HepG2 (cell line): Measurements from ENCODE around the gene IGLON5. TPM values are rescaled to one million over a fixed set of nuclear protein-coding genes. Genes with fewer than 3 reads are reported as not detected.
A peak's percentile ranks its signal among the peaks of the same experiment; 100 is the strongest.

Source experiments
- AGO2 ChIP-seq: fragments of 200-400 bp; formaldehyde crosslinking; optimal IDR thresholded peaks from 2 replicates; pipeline ENCODE3; 2017; ENCODE audit warnings: mild to moderate bottlenecking, low read depth, low read length, moderate library complexity
- DNMT3B ChIP-seq: conservative IDR thresholded peaks from 2 replicates; pipeline ENCODE4 v1.6.1; 2016; ENCODE audit warnings: missing biosample characterization, control low read depth
- E2F5 ChIP-seq: sonication (generic); formaldehyde crosslinking; conservative IDR thresholded peaks from 2 replicates; pipeline ENCODE4 v1.4.0; 2020; ENCODE audit warnings: missing genetic modification reagents
- KDM3A ChIP-seq: IDR thresholded peaks from 2 replicates; pipeline ENCODE4 v1.6.1; 2018; ENCODE audit warnings: low read depth, missing compliant biosample characterization
- MED1 ChIP-seq: sonication (generic); formaldehyde crosslinking; IDR thresholded peaks from 2 replicates; pipeline ENCODE4 v1.4.0; 2020; ENCODE audit warnings: missing genetic modification reagents
- NBN ChIP-seq: fragments of 450-650 bp; conservative IDR thresholded peaks from 2 replicates; pipeline ENCODE4 v1.6.1; 2017
- PAXIP1 ChIP-seq: sonication (generic); formaldehyde crosslinking; conservative IDR thresholded peaks from 2 replicates; pipeline ENCODE4 v1.4.0; 2020; ENCODE audit warnings: mild to moderate bottlenecking, missing genetic modification reagents, moderate library complexity
- RBM22 ChIP-seq: fragments of 200-400 bp; formaldehyde crosslinking; optimal IDR thresholded peaks from 2 replicates; pipeline ENCODE3; 2017; ENCODE audit warnings: mild to moderate bottlenecking, low read length, moderate library complexity
- ZGPAT ChIP-seq: IDR thresholded peaks from 2 replicates; pipeline ENCODE4 v1.6.1; 2016; ENCODE audit warnings: mild to moderate bottlenecking
- ZNF136 ChIP-seq: sonication (generic); formaldehyde crosslinking; IDR thresholded peaks from 2 replicates; pipeline ENCODE4 v1.8.1; 2022; ENCODE audit warnings: low read depth, mild to moderate bottlenecking, moderate library complexity, missing genetic modification reagents
- ZNF317 ChIP-seq: sonication (generic); formaldehyde crosslinking; IDR thresholded peaks from 2 replicates; pipeline ENCODE4 v1.5.0; 2020; ENCODE audit warnings: mild to moderate bottlenecking, missing genetic modification reagents
- ZNF333 ChIP-seq: sonication (generic); formaldehyde crosslinking; IDR thresholded peaks from 2 replicates; pipeline ENCODE4 v1.4.0; 2020; ENCODE audit warnings: mild to moderate bottlenecking, missing genetic modification reagents, borderline replicate concordance
- ZNF562 ChIP-seq: sonication (generic); formaldehyde crosslinking; IDR thresholded peaks from 2 replicates; pipeline ENCODE4 v1.8.0; 2022; ENCODE audit warnings: missing genetic modification reagents, borderline replicate concordance
- ZNF629 ChIP-seq: sonication (generic); formaldehyde crosslinking; conservative IDR thresholded peaks from 2 replicates; pipeline ENCODE4 v1.5.0; 2020; ENCODE audit warnings: missing genetic modification reagents
- ZNF883 ChIP-seq: sonication (generic); formaldehyde crosslinking; IDR thresholded peaks from 2 replicates; pipeline ENCODE4 v1.5.1; 2020; ENCODE audit warnings: mild to moderate bottlenecking, missing genetic modification reagents; ENCODE audit errors: not compliant biosample characterization
- polyA plus RNA-seq, 8 experiments: library from polyadenylated mRNA; depleted of rRNA in 3 of 8; stranded (reverse) in 7 of 8; unstranded in 1 of 8; fragments of >200 nt; fragmentation: Illumina TruSeq in 4 of 8; extraction: Trizol in 4 of 8; gene quantifications; 2 replicates each; pipeline versions ENCODE4 v1.2.1 to v1.2.3, GENCODE V29; 2011 to 2016; ENCODE audit warnings: low read depth in 4 of 8, missing spikeins in 1 of 8, mixed read lengths in 1 of 8; ENCODE audit not compliant: insufficient read depth in 1 of 8
- total RNA-seq, 5 experiments: library from RNA; depleted of rRNA; stranded (reverse); fragments of >200 nt; fragmentation: Illumina TruSeq; extraction: Trizol; gene quantifications; 2 replicates each; pipeline ENCODE4 v1.2.3, GENCODE V29; 2016; ENCODE audit warnings: low read depth in 1 of 5

IGLON5 gene
- total and polyA plus RNA-seq, 2 of the 13 experiments (the other 11 are each of a cell fraction or from before 2014, with no cell fraction given), result 0.04 to 5.7 TPM

GRCh38 chr19:51347209-51347928 is 35.9 kb downstream of the IGLON5 start (continued):
- TF ChIP-seq ZGPAT (CRISPR knock-in tag), result no peak
- peak; percentile 52; the same call in 1 of the 2 replicates for TF ChIP-seq ZNF629 (CRISPR knock-in tag)
- TF ChIP-seq AGO2, result no peak
- TF ChIP-seq KDM3A, result no peak
- no peak for TF ChIP-seq ZNF562 (CRISPR knock-in tag)
- TF ChIP-seq MED1 (CRISPR knock-in tag), result peak; percentile 52; the same call in 1 of the 2 replicates
- TF ChIP-seq PAXIP1 (CRISPR knock-in tag), result peak; percentile 65
- TF ChIP-seq E2F5, result no peak
- TF ChIP-seq ZNF333, result no peak
- no peak for TF ChIP-seq NBN
- no peak for TF ChIP-seq DNMT3B
- no peak for TF ChIP-seq ZNF317 (CRISPR knock-in tag)
- no peak for TF ChIP-seq ZNF136 (CRISPR knock-in tag)
- TF ChIP-seq RBM22, result peak; percentile 22
- no peak for TF ChIP-seq ZNF883 (CRISPR knock-in tag)
